ENCODE results near the gene NEB. TPM values are rescaled to one million over a fixed set of nuclear protein-coding genes. Genes with fewer than 3 reads are reported as not detected.

The NEB gene
- total and polyA plus RNA-seq, 4 donors = 1.6 to 3.1 (median 2.5) TPM

GRCh38 chr2:151520976-151521375 is 213.3 kb downstream of the NEB start:
- 75 to 80% methylated on average over 1 of the region's 1 CpG for WGBS, 2 donors
- Histone ChIP-seq H3K4me1 (ENCODE audit: control insufficient read depth in 1 of 2, insufficient read depth in 2 of 2, low read length in 2 of 2) (no peaks in the 10 kb centered on the region), H3K36me3 (ENCODE audit: control insufficient read depth in 1 of 2, insufficient read depth in 2 of 2, low read length in 1 of 2) (peaks cover 0 to 2% of the 10 kb centered on the region in 2 donors), H3K4me3 (ENCODE audit: low read length in 2 of 2) (no peak overlapping the region), H3K27ac (ENCODE audit: low read depth in 1 of 2, low read length in 2 of 2) (no peak overlapping the region), H3K9me3 (ENCODE audit: control insufficient read depth, low read length) (no peaks in the 10 kb centered on the region), H3K27me3 (ENCODE audit: control insufficient read depth in 1 of 2, insufficient read depth in 2 of 2, low read length in 1 of 2) (no peaks in the 10 kb centered on the region)
- ATAC-seq (ENCODE audit: low FRiP score) (no peak), DNase-seq (no peak)
- intact Hi-C loops (cut with DNase I) = no loop called here

- WGBS, 2 donors = 90% methylated on average over 3 of the region's 3 CpGs
- H3K4me1 ChIP-seq (ENCODE audit: control insufficient read depth in 1 of 2, insufficient read depth in 2 of 2, low read length in 2 of 2) = no peaks in the 10 kb centered on the region
- H3K9me3 ChIP-seq (ENCODE audit: control insufficient read depth, low read length) = no peaks in the 10 kb centered on the region
- no peak overlapping the region for H3K4me3 ChIP-seq (ENCODE audit: low read length in 2 of 2)
- no peaks in the 10 kb centered on the region for H3K36me3 ChIP-seq (ENCODE audit: control insufficient read depth in 1 of 2, insufficient read depth in 2 of 2, low read length in 1 of 2)
- no peak for ATAC-seq (ENCODE audit: low FRiP score)
- intact Hi-C loops (cut with DNase I) = no loop called here
- H3K27me3 ChIP-seq (ENCODE audit: control insufficient read depth in 1 of 2, insufficient read depth in 2 of 2, low read length in 1 of 2) = no peaks in the 10 kb centered on the region
- no peak for DNase-seq
- no peak overlapping the region for H3K27ac ChIP-seq (ENCODE audit: low read depth in 1 of 2, low read length in 2 of 2)
Observed at GRCh38 chr2:151518802-151519201, 215.5 kb downstream of the NEB start.

DNA sequence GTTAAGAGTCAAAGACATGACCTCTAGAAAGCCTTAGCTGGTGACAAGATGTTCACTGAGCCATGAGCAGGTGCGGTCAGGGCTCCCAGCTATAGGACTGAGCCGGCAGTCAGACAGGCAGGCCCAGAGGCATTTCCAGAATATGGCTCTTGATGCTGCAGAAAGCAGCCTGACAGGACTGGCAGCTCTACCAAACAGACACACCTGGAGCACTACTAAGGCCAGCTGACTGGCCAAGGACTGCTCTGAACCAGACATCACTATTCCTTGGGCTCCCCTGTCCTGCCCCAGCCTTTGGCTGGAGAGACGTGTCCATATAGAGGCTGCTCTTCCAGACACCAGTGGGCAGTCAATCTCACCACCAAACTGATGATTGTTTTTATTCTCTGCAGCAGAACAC is 225.8 kb downstream of the NEB start:
- 89 to 92% methylated on average over 3 of the region's 3 CpGs for WGBS, 2 donors
- Histone ChIP-seq H3K27ac (ENCODE audit: low read depth in 1 of 2, low read length in 2 of 2) (no peak overlapping the region), H3K27me3 (ENCODE audit: control insufficient read depth in 1 of 2, insufficient read depth in 2 of 2, low read length in 1 of 2) (no peaks in the 10 kb centered on the region), H3K9me3 (ENCODE audit: control insufficient read depth, low read length) (no peaks in the 10 kb centered on the region), H3K4me3 (ENCODE audit: low read length in 2 of 2) (no peak overlapping the region), H3K4me1 (ENCODE audit: control insufficient read depth in 1 of 2, insufficient read depth in 2 of 2, low read length in 2 of 2) (no peaks in the 10 kb centered on the region), H3K36me3 (ENCODE audit: control insufficient read depth in 1 of 2, insufficient read depth in 2 of 2, low read length in 1 of 2) (peaks cover 0 to 2% of the 10 kb centered on the region in 2 donors)
- no peak for DNase-seq
- intact Hi-C loops (cut with DNase I) = no loop called here
- ATAC-seq (ENCODE audit: low FRiP score) = no peak

- H3K27me3 ChIP-seq (ENCODE audit: control insufficient read depth in 1 of 2, insufficient read depth in 2 of 2, low read length in 1 of 2) = no peaks in the 10 kb centered on the region
- ATAC-seq (ENCODE audit: low FRiP score) (no peak), DNase-seq (no peak)
- H3K4me3 ChIP-seq (ENCODE audit: low read length in 2 of 2) = no peak overlapping the region
- H3K4me1 ChIP-seq (ENCODE audit: control insufficient read depth in 1 of 2, insufficient read depth in 2 of 2, low read length in 2 of 2) = no peaks in the 10 kb centered on the region
- no peaks in the 10 kb centered on the region for H3K9me3 ChIP-seq (ENCODE audit: control insufficient read depth, low read length)
- no peak overlapping the region for H3K27ac ChIP-seq (ENCODE audit: low read depth in 1 of 2, low read length in 2 of 2)
- intact Hi-C loops (cut with DNase I) = no loop called here
- peaks cover 0 to 2% of the 10 kb centered on the region in 2 donors for H3K36me3 ChIP-seq (ENCODE audit: control insufficient read depth in 1 of 2, insufficient read depth in 2 of 2, low read length in 1 of 2)
- WGBS, 2 donors = 97 to 98% methylated on average over 4 of the region's 4 CpGs
Observed at GRCh38 chr2:151506170-151506569, 228.1 kb downstream of the NEB start.

GRCh38 chr2:151498178-151498577 is 236.1 kb downstream of the NEB start:
- 91 to 93% methylated on average over 1 of the region's 1 CpG for WGBS, 2 donors
- no peak overlapping the region for H3K27ac ChIP-seq (ENCODE audit: low read depth in 1 of 2, low read length in 2 of 2)
- intact Hi-C loops (cut with DNase I) = no loop called here

GRCh38 chr2:151491496-151491895 is 242.8 kb downstream of the NEB start:
- ATAC-seq (ENCODE audit: low FRiP score) = no peak
- Histone ChIP-seq H3K4me1 (ENCODE audit: control insufficient read depth in 1 of 2, insufficient read depth in 2 of 2, low read length in 2 of 2) (no peaks in the 10 kb centered on the region), H3K27ac (ENCODE audit: low read depth in 1 of 2, low read length in 2 of 2) (no peak overlapping the region), H3K4me3 (ENCODE audit: low read length in 2 of 2) (no peak overlapping the region), H3K36me3 (ENCODE audit: control insufficient read depth in 1 of 2, insufficient read depth in 2 of 2, low read length in 1 of 2) (peaks cover 0 to 3% of the 10 kb centered on the region in 2 donors), H3K27me3 (ENCODE audit: control insufficient read depth in 1 of 2, insufficient read depth in 2 of 2, low read length in 1 of 2) (no peaks in the 10 kb centered on the region), H3K9me3 (ENCODE audit: control insufficient read depth, low read length) (no peaks in the 10 kb centered on the region)
- intact Hi-C loops (cut with DNase I) = no loop called here
- 77 to 81% methylated on average over 4 of the region's 4 CpGs for WGBS, 2 donors
- no peak for DNase-seq

More at GRCh38 chr2:151498178-151498577, 236.1 kb downstream of the NEB start:
- Histone ChIP-seq H3K36me3 (ENCODE audit: control insufficient read depth in 1 of 2, insufficient read depth in 2 of 2, low read length in 1 of 2) (peaks cover 0 to 3% of the 10 kb centered on the region in 2 donors), H3K27me3 (ENCODE audit: control insufficient read depth in 1 of 2, insufficient read depth in 2 of 2, low read length in 1 of 2) (no peaks in the 10 kb centered on the region), H3K9me3 (ENCODE audit: control insufficient read depth, low read length) (no peaks in the 10 kb centered on the region), H3K4me1 (ENCODE audit: control insufficient read depth in 1 of 2, insufficient read depth in 2 of 2, low read length in 2 of 2) (no peaks in the 10 kb centered on the region), H3K4me3 (ENCODE audit: low read length in 2 of 2) (no peak overlapping the region)
- no peak for ATAC-seq (ENCODE audit: low FRiP score)
- no peak for DNase-seq

- DNase-seq (no peak), ATAC-seq (ENCODE audit: low FRiP score) (no peak)
- peaks cover 0 to 8% of the 10 kb centered on the region in 2 donors for H3K36me3 ChIP-seq (ENCODE audit: control insufficient read depth in 1 of 2, insufficient read depth in 2 of 2, low read length in 1 of 2)
- intact Hi-C loops (cut with DNase I) = no loop called here
- H3K27me3 ChIP-seq (ENCODE audit: control insufficient read depth in 1 of 2, insufficient read depth in 2 of 2, low read length in 1 of 2) = no peaks in the 10 kb centered on the region
- no peak overlapping the region for H3K27ac ChIP-seq (ENCODE audit: low read depth in 1 of 2, low read length in 2 of 2)
- H3K4me1 ChIP-seq (ENCODE audit: control insufficient read depth in 1 of 2, insufficient read depth in 2 of 2, low read length in 2 of 2) = no peaks in the 10 kb centered on the region
- WGBS, 2 donors = 95 to 97% methylated on average over 9 of the region's 9 CpGs
- no peak overlapping the region for H3K4me3 ChIP-seq (ENCODE audit: low read length in 2 of 2)
- no peaks in the 10 kb centered on the region for H3K9me3 ChIP-seq (ENCODE audit: control insufficient read depth, low read length)
Observed at GRCh38 chr2:151490276-151490675, 244.0 kb downstream of the NEB start.

DNA sequence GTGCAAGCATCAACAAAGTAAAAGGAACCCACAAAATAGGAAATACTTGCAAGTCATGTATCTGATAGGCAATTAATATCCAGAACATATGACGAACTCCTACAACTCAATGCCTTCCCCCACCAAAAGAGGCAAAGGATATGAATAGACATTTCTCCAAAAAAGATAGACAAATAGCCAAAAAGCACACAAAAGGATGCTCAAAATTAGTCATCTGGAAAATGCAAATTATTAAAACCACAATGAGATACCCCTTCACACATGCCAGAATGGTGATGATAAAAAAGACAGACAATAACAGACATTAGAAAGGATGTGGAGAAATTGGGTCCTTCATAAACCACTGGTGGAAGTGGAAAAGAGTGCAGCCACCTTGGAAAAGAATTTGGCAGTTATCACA is 248.2 kb downstream of the NEB start:
- Histone ChIP-seq H3K36me3 (ENCODE audit: control insufficient read depth in 1 of 2, insufficient read depth in 2 of 2, low read length in 1 of 2) (peaks cover 0 to 7% of the 10 kb centered on the region in 2 donors), H3K27ac (ENCODE audit: low read depth in 1 of 2, low read length in 2 of 2) (no peak overlapping the region), H3K4me3 (ENCODE audit: low read length in 2 of 2) (no peak overlapping the region), H3K4me1 (ENCODE audit: control insufficient read depth in 1 of 2, insufficient read depth in 2 of 2, low read length in 2 of 2) (no peaks in the 10 kb centered on the region), H3K27me3 (ENCODE audit: control insufficient read depth in 1 of 2, insufficient read depth in 2 of 2, low read length in 1 of 2) (no peaks in the 10 kb centered on the region), H3K9me3 (ENCODE audit: control insufficient read depth, low read length) (no peaks in the 10 kb centered on the region)
- intact Hi-C loops (cut with DNase I) = no loop called here
- no peak for ATAC-seq (ENCODE audit: low FRiP score)
- 94 to 96% methylated on average over 1 of the region's 1 CpG for WGBS, 2 donors
- no peak for DNase-seq

- intact Hi-C loops (cut with DNase I) = no loop called here
- WGBS, 2 donors = 96 to 97% methylated on average over 4 of the region's 4 CpGs
- H3K36me3 ChIP-seq (ENCODE audit: control insufficient read depth in 1 of 2, insufficient read depth in 2 of 2, low read length in 1 of 2) = peaks cover 0 to 7% of the 10 kb centered on the region in 2 donors
Observed at GRCh38 chr2:151484100-151484499, 250.2 kb downstream of the NEB start.

More at GRCh38 chr2:151484100-151484499, 250.2 kb downstream of the NEB start:
- ATAC-seq (ENCODE audit: low FRiP score) (no peak), DNase-seq (no peak)
- Histone ChIP-seq H3K27me3 (ENCODE audit: control insufficient read depth in 1 of 2, insufficient read depth in 2 of 2, low read length in 1 of 2) (no peaks in the 10 kb centered on the region), H3K4me1 (ENCODE audit: control insufficient read depth in 1 of 2, insufficient read depth in 2 of 2, low read length in 2 of 2) (no peaks in the 10 kb centered on the region), H3K27ac (ENCODE audit: low read depth in 1 of 2, low read length in 2 of 2) (no peak overlapping the region), H3K9me3 (ENCODE audit: control insufficient read depth, low read length) (no peaks in the 10 kb centered on the region), H3K4me3 (ENCODE audit: low read length in 2 of 2) (no peak overlapping the region)

All from aorta (tissue), 5 donors.